ENCODE results near the gene GPR152.

Gene GPR152

DNA sequence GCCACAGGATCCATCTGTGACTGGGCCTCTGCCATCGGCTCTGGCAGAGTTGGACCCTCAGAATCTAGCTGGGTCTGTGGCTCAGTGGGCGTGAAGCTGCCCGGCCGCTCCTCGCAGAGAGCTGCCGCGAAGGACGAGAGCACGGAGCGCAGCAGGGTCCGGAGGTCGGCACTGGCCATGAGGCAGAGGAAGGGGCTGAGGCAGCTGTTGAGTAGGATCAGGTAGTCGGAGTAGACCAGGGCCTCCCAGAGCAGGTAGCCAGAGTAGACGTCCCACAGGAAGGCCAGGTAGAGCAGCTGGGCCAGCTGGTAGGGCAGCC, 912 bp downstream of the GPR152 start:
- peak overlapping the region in 2 of 11 experiments; percentile 16 to 41; a peak in 1 of 22 replicates for H3K27ac ChIP-seq
- no peak for TF ChIP-seq Cebpa-rat (IDR thresholded peaks at IDR 0.05)
- no peaks in the 10 kb centered on the region for H3K36me3 ChIP-seq
- peaks cover 29 to 64% (median 45%) of the 10 kb centered on the region in 10 experiments for H3K4me1 ChIP-seq
- H3K9me3 ChIP-seq (replicated peaks in 1 of 11), result no peaks in the 10 kb centered on the region
- no peak overlapping the region for H3K4me3 ChIP-seq
- no peaks in the 10 kb centered on the region; a peak in 1 of 22 replicates for H4K20me1 ChIP-seq
- H3K9ac ChIP-seq, result peak overlapping the region in 6 of 11 experiments; percentile 3 to 65 (median 38); a peak in 5 of 22 replicates
- no peaks in the 10 kb centered on the region for H3K27me3 ChIP-seq
- H3K4me2 ChIP-seq, result peak overlapping the region in 7 of 11 experiments; percentile 3 to 92 (median 9); a peak in 8 of 22 replicates

DNA sequence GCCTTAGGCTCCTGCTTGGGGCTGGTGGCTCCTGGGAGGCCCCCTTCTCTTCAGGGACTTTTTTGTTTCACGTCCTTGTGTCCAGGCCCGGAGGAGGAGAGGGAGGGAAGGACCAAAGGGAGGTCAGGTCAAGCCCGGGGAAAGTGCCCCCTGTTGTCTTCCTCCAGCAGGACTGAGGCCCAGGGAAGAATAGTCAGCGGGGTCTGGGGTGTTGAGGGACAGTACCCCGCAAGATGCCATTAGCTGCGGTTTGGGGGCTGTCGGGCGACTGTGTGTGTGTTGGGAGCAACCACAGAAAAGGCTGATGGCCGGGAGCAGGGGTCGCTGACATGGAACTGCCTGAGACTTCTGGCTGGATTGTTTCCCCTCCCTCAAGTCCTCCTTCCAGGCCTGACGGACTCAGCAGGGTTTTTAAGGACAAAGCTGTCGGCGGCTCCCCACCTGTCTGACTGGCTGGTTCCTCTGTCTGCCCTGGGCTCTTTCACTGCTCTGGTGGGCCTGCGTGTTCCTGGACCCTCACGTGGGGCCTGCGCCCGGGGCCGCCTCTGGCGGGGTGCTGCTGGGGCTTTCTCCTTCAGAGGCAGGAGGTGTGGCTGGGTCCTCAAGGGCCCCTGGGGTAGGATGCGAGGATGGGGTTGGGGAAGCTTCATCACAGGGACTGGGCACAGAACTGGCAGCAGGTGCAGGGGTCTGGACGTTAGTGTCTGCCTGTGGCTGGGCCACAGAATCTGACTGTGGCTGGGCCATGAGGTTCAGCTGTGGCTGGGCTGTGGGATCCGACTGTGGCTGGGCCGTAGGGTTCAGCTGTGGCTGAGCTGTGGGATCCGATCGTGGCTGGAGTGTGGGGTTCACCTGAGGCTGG, 1.5 kb downstream of the GPR152 start:
- no peak overlapping the region for H3K4me3 ChIP-seq
- peak overlapping the region in 9 of 11 experiments; percentile 3 to 92 (median 10); a peak in 12 of 22 replicates for H3K4me2 ChIP-seq
- no peaks in the 10 kb centered on the region for H3K36me3 ChIP-seq
- peaks cover 35 to 69% (median 51%) of the 10 kb centered on the region in 10 experiments for H3K4me1 ChIP-seq
- TF ChIP-seq Cebpa-rat (IDR thresholded peaks at IDR 0.05), result no peak
- peak overlapping the region in 5 of 11 experiments; percentile 21 to 65 (median 38); a peak in 8 of 22 replicates for H3K9ac ChIP-seq
- no peaks in the 10 kb centered on the region for H3K9me3 ChIP-seq (replicated peaks in 1 of 11)
- no peaks in the 10 kb centered on the region; a peak in 1 of 22 replicates for H4K20me1 ChIP-seq
- peak overlapping the region in 3 of 11 experiments; percentile 16 to 41 (median 18); a peak in 3 of 22 replicates for H3K27ac ChIP-seq
- no peaks in the 10 kb centered on the region for H3K27me3 ChIP-seq

DNA sequence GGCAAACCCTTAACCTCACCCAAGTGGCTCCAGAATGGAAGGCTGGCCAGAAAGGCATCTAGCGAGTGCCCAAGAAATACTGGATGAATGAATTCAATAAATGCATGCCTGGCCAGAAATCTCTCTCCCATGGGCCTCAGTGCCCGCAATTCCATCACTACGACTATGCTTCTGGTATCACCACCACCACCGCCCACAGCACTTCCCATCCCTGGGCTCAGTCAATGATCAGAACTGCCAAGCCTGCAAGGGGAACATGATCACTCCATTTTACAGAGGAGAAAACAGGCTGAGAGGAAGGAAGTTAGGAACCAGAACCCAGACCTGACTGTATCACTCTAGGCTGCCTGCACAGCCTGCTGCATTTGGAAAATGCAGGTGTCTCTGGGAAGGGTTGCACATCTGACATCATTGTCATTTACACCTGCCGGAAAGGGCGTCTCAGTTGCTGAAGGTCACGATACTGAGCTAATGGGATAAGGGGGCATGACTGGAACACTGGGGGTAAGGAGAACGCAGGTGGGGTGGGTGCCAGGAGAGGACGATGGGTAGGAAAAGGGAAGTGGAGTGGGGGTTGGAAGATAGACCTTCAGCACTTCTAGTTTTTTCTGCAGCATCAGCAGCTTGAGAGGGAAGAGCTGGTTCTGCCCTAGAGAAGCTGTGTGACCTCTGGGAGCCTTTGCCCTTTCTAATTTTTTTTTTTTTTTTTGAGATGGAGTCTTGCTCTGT, 3.2 kb downstream of the GPR152 start:
- no peak for TF ChIP-seq Cebpa-rat (IDR thresholded peaks at IDR 0.05)
- H3K36me3 ChIP-seq, result no peaks in the 10 kb centered on the region
- H3K9me3 ChIP-seq (replicated peaks in 1 of 11), result no peaks in the 10 kb centered on the region
- no peak overlapping the region for H3K9ac ChIP-seq
- H4K20me1 ChIP-seq, result no peaks in the 10 kb centered on the region; a peak in 1 of 22 replicates
- peak overlapping the region in 9 of 11 experiments; percentile 11 to 92 (median 53); a peak in 14 of 22 replicates for H3K4me2 ChIP-seq
- 0 out of 22 replicates have a peak overlapping the region, but pooled peaks of 2 of the 11 experiments have one; percentile 2 to 17 for H3K27ac ChIP-seq
- H3K4me1 ChIP-seq, result peaks cover 52 to 87% (median 68%) of the 10 kb centered on the region in 10 experiments
- H3K27me3 ChIP-seq, result no peaks in the 10 kb centered on the region
- no peak overlapping the region for H3K4me3 ChIP-seq

GRCh38 chr11:67448220-67448609, 4.3 kb downstream of the GPR152 start:
- peaks cover 59 to 90% (median 75%) of the 10 kb centered on the region in 10 experiments for H3K4me1 ChIP-seq
- no peaks in the 10 kb centered on the region for H3K36me3 ChIP-seq
- TF ChIP-seq Cebpa-rat (IDR thresholded peaks at IDR 0.05), result no peak
- no peaks in the 10 kb centered on the region; a peak in 1 of 22 replicates for H4K20me1 ChIP-seq
- no peak overlapping the region for H3K27ac ChIP-seq
- no peak overlapping the region for H3K9ac ChIP-seq
- H3K27me3 ChIP-seq, result no peaks in the 10 kb centered on the region
- H3K4me3 ChIP-seq, result no peak overlapping the region
- H3K4me2 ChIP-seq, result peak overlapping the region in 5 of 11 experiments; percentile 25 to 92 (median 50); a peak in 5 of 22 replicates
- H3K9me3 ChIP-seq (replicated peaks in 1 of 11), result no peaks in the 10 kb centered on the region

DNA sequence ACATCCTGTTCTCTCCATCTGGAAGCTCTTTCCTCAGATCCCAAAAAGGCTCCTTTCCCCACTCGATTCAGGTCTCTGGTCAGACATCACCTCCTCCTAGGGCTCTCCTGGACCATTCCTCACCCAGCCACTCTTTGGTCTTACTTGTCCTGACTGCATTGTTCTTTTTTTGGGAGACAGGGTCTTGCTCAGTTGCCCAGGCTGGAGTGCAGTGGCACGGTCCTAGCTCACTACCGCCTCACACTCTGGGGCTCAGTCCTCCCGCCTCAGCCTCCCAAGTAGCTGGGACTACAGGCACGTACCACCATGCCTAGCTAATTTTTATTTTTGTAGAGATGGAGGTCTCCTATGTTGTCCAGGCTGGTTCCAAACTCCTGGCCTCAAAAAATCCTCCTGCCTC, 7.0 kb downstream of the GPR152 start:
- Histone ChIP-seq H3K36me3 (peaks cover 0 to 21% (median 0%) of the 10 kb centered on the region in 11 experiments; a peak in 7 of 22 replicates), H3K9ac (0 out of 22 replicates have a peak overlapping the region, but pooled peaks of 1 of the 11 experiments have one; percentile 18), H3K27ac (no peak overlapping the region), H3K27me3 (no peaks in the 10 kb centered on the region), H3K4me3 (no peak overlapping the region), H3K9me3 (replicated peaks in 1 of 11) (no peaks in the 10 kb centered on the region), H3K4me2 (peak overlapping the region; percentile 86 to 99 (median 90); a peak in 18 of 22 replicates), H3K4me1 (peaks cover 81 to 92% (median 86%) of the 10 kb centered on the region in 10 experiments), H4K20me1 (peaks cover 0 to 25% (median 8%) of the 10 kb centered on the region in 11 experiments; a peak in 12 of 22 replicates)
- TF ChIP-seq Cebpa-rat (IDR thresholded peaks at IDR 0.05), result no peak

DNA sequence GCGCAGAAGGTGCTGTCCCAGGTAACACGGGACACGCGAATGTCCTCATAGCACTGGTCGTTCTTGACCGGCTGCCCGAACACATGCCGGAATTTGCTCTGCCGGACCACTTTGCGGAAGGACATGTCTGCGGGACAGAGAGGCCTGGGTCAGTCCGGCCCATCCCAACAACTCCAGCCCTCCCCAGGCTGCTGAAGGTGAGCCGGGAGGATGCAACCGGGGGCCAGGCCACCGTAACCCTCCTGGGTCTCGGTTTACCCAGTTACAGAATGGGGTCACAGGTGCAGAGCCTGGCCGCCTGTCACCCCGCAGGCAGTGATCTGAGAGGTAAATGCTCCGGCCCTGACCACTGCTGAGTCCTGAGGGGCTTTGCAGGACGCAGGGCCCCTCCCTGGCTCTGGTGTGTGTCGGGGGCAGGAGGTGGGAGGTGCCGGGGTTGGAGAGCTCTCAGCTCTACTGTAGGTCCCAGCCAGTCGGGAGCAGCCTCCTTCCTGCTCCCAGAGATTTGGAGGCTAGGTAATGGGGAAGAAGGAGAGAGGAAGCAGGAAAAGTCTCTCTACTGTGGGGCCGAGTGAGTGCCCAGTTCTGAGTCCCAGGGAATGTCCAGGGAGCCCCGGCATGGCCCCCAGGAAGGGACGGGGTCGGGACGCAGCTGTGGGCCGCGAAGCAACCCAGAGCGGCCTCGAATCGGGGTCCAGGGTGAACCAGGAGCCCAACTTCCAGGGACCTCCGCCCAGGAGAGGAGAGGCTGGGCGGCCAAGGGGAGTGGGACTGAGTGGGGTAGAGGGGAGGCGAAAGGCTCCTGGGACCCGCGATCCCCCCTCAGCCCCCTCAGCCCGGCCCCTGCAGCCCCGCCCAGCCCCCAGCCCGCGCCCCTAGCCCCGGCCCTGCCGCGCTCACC, 9.8 kb downstream of the GPR152 start:
- Histone ChIP-seq H3K9me3 (replicated peaks in 1 of 11) (no peaks in the 10 kb centered on the region), H3K9ac (peak overlapping the region; percentile 64 to 83 (median 70)), H3K4me3 (peak overlapping the region; percentile 41 to 79 (median 66)), H4K20me1 (peaks cover 0 to 53% (median 23%) of the 10 kb centered on the region in 11 experiments; a peak in 14 of 22 replicates), H3K4me2 (peak overlapping the region; percentile 88 to 99 (median 98)), H3K36me3 (peaks cover 0 to 45% (median 0%) of the 10 kb centered on the region in 11 experiments; a peak in 9 of 22 replicates), H3K4me1 (peaks cover 86 to 97% (median 93%) of the 10 kb centered on the region in 10 experiments), H3K27ac (peak overlapping the region; percentile 46 to 74 (median 60); a peak in 19 of 22 replicates), H3K27me3 (no peaks in the 10 kb centered on the region)
- no peak for TF ChIP-seq Cebpa-rat (IDR thresholded peaks at IDR 0.05)

DNA sequence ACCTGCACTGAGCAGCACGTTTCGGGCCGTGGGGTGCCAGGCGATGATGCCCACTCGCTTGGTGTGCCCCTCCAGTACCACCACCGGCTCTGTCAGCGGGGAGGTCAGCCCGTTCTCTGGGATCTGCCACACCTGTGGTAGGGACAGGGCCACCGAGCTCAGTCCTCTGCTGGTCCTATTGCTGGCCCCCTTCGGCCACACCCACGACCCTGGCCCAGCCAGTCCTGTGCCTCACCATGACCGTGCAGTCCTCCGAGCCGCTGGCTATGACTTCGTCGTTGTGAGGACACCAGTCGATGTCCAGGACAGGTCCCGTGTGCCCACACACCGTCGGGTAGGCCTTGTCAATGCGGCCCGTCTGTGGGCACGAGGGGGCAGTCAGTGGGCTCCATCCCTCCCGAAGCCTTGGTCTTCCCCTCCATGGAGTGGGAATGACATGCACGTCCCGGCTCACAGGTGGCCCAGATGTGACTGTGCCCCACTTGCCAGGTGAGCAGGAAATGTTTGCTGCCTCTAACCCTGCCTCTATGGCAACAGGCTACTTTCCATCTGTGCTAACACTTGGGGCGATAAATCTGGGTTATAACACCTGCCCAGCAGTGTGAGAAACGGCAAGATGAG, 10.7 kb downstream of the GPR152 start:
- peaks cover 0 to 49% (median 0%) of the 10 kb centered on the region in 11 experiments; a peak in 9 of 22 replicates for H3K36me3 ChIP-seq
- peaks cover 86 to 95% (median 91%) of the 10 kb centered on the region in 10 experiments for H3K4me1 ChIP-seq
- no peak for TF ChIP-seq Cebpa-rat (IDR thresholded peaks at IDR 0.05)
- H3K4me2 ChIP-seq, result peak overlapping the region; percentile 88 to 99 (median 98)
- peak overlapping the region in 3 of 10 experiments; percentile 72 to 78 (median 73); a peak in 6 of 20 replicates for H3K4me3 ChIP-seq
- H3K27ac ChIP-seq, result no peak overlapping the region
- H4K20me1 ChIP-seq, result peaks cover 0 to 54% (median 25%) of the 10 kb centered on the region in 11 experiments; a peak in 14 of 22 replicates
- no peaks in the 10 kb centered on the region for H3K27me3 ChIP-seq
- peak overlapping the region in 3 of 11 experiments; percentile 1 to 83 (median 79); a peak in 2 of 22 replicates for H3K9ac ChIP-seq
- no peaks in the 10 kb centered on the region for H3K9me3 ChIP-seq (replicated peaks in 1 of 11)

Data from BLaER1 treated with 17β-estradiol and CSF1 and Interleukin-3, amounts not matched to agents 10 nM and 100 nM (cell line).